ENCODE results near the gene RAD51B. TPM values are rescaled to one million over a fixed set of nuclear protein-coding genes. Genes with fewer than 3 reads are reported as not detected.

Gene RAD51B
- total and polyA plus RNA-seq, 2 donors (not counting 1 experiment from before 2014, with no cell fraction given): 4.6 to 16.3 TPM

- H3K36me3 ChIP-seq (ENCODE audit: control insufficient read depth, insufficient read depth, low read length): no peaks in the 10 kb centered on the region
- no peaks in the 10 kb centered on the region for H3K27me3 ChIP-seq (ENCODE audit: control insufficient read depth, insufficient read depth, low read length)
- H3K9ac ChIP-seq (ENCODE audit: insufficient read depth, low read length): no peak overlapping the region
- no peak overlapping the region for H2AFZ ChIP-seq (ENCODE audit: low read length)
- no peaks in the 10 kb centered on the region for H4K20me1 ChIP-seq (ENCODE audit: control insufficient read depth, extremely low read depth, insufficient read depth, low read length)
- no peaks in the 10 kb centered on the region for H3K79me2 ChIP-seq (ENCODE audit: control insufficient read depth, insufficient read depth, low read length)
- DNase-seq (ENCODE audit: low read depth in 2 of 2): no peak
- no peak overlapping the region for H3K4me2 ChIP-seq (ENCODE audit: extremely low read depth, insufficient read depth, low read length)
- peaks cover 9% of the 10 kb centered on the region for H3K4me1 ChIP-seq (ENCODE audit: control insufficient read depth, extremely low read depth, insufficient read depth, low read length)
- no peak overlapping the region for H3K4me3 ChIP-seq (replicated peaks in 1 of 4; ENCODE audit: control extremely low read depth in 1 of 4, insufficient read depth in 1 of 4, low read depth in 3 of 4, low read length in 4 of 4)
- no peak for TF ChIP-seq CTCF (conservative IDR thresholded peaks at IDR 0.05 in 1 of 2, IDR thresholded peaks at IDR 0.05 in 1 of 2; ENCODE audit: low read depth in 1 of 2, low read length in 2 of 2)
- TF ChIP-seq EZH2 (IDR thresholded peaks at IDR 0.05; ENCODE audit: low read length, missing control alignments): no peak
- no peaks in the 10 kb centered on the region for H3K9me3 ChIP-seq (ENCODE audit: control insufficient read depth, insufficient read depth, low read depth, low read length)
- H3K27ac ChIP-seq (ENCODE audit: insufficient read depth, low read length): no peak overlapping the region
Measured at GRCh38 chr14:68677901-68678300, 858.3 kb downstream of the RAD51B start.

- TF ChIP-seq EZH2 (IDR thresholded peaks at IDR 0.05; ENCODE audit: low read length, missing control alignments): no peak
- H3K27me3 ChIP-seq (ENCODE audit: control insufficient read depth, insufficient read depth, low read length): no peaks in the 10 kb centered on the region
- no peaks in the 10 kb centered on the region for H4K20me1 ChIP-seq (ENCODE audit: control insufficient read depth, extremely low read depth, insufficient read depth, low read length)
- H3K27ac ChIP-seq (ENCODE audit: insufficient read depth, low read length): no peak overlapping the region
- H3K79me2 ChIP-seq (ENCODE audit: control insufficient read depth, insufficient read depth, low read length): no peaks in the 10 kb centered on the region
- H3K4me1 ChIP-seq (ENCODE audit: control insufficient read depth, extremely low read depth, insufficient read depth, low read length): peaks cover 14% of the 10 kb centered on the region
- H3K36me3 ChIP-seq (ENCODE audit: control insufficient read depth, insufficient read depth, low read length): no peaks in the 10 kb centered on the region
- H2AFZ ChIP-seq (ENCODE audit: low read length): no peak overlapping the region
- no peak overlapping the region for H3K4me3 ChIP-seq (replicated peaks in 1 of 4; ENCODE audit: control extremely low read depth in 1 of 4, insufficient read depth in 1 of 4, low read depth in 3 of 4, low read length in 4 of 4)
- H3K4me2 ChIP-seq (ENCODE audit: extremely low read depth, insufficient read depth, low read length): no peak overlapping the region
- H3K9ac ChIP-seq (ENCODE audit: insufficient read depth, low read length): no peak overlapping the region
- no peak for DNase-seq (ENCODE audit: low read depth in 2 of 2)
- no peaks in the 10 kb centered on the region for H3K9me3 ChIP-seq (ENCODE audit: control insufficient read depth, insufficient read depth, low read depth, low read length)
Measured at GRCh38 chr14:68678471-68678870, 858.9 kb downstream of the RAD51B start.

GRCh38 chr14:68679301-68679700 is 859.7 kb downstream of the RAD51B start:
- Histone ChIP-seq H4K20me1 (ENCODE audit: control insufficient read depth, extremely low read depth, insufficient read depth, low read length) (no peaks in the 10 kb centered on the region), H2AFZ (ENCODE audit: low read length) (no peak overlapping the region), H3K79me2 (ENCODE audit: control insufficient read depth, insufficient read depth, low read length) (no peaks in the 10 kb centered on the region), H3K9ac (ENCODE audit: insufficient read depth, low read length) (no peak overlapping the region), H3K4me1 (ENCODE audit: control insufficient read depth, extremely low read depth, insufficient read depth, low read length) (peaks cover 18% of the 10 kb centered on the region), H3K27me3 (ENCODE audit: control insufficient read depth, insufficient read depth, low read length) (no peaks in the 10 kb centered on the region), H3K4me2 (ENCODE audit: extremely low read depth, insufficient read depth, low read length) (no peak overlapping the region), H3K36me3 (ENCODE audit: control insufficient read depth, insufficient read depth, low read length) (no peaks in the 10 kb centered on the region), H3K4me3 (replicated peaks in 1 of 4; ENCODE audit: control extremely low read depth in 1 of 4, insufficient read depth in 1 of 4, low read depth in 3 of 4, low read length in 4 of 4) (no peak overlapping the region), H3K27ac (ENCODE audit: insufficient read depth, low read length) (no peak overlapping the region), H3K9me3 (ENCODE audit: control insufficient read depth, insufficient read depth, low read depth, low read length) (no peaks in the 10 kb centered on the region)
- TF ChIP-seq EZH2 (IDR thresholded peaks at IDR 0.05; ENCODE audit: low read length, missing control alignments) (no peak), CTCF (conservative IDR thresholded peaks at IDR 0.05 in 1 of 2, IDR thresholded peaks at IDR 0.05 in 1 of 2; ENCODE audit: low read depth in 1 of 2, low read length in 2 of 2) (no peak)
- DNase-seq (ENCODE audit: low read depth in 2 of 2): no peak
